EH (cell line): ENCODE results near the gene P4HA1.
"Not testable (repeated sequence)": the region's sequence is repeated elsewhere in the genome, so short reads cannot be mapped to it uniquely, and the experiment has no call there.

ENCODE experiments used
- DNase-seq: peaks from one replicate; pipeline ENCODE4 v3.0.0-alpha.2; 2015; ENCODE audit warnings: low read depth

P4HA1 gene

GRCh38 chr10:73042130-73042529 lies 54.5 kb downstream of the P4HA1 start:
- no peak for DNase-seq

GRCh38 chr10:73039635-73040034 lies 57.0 kb downstream of the P4HA1 start:
- peak; percentile 91 for DNase-seq

- DNase-seq: not testable (repeated sequence)
These were observed 60.4 kb downstream of the P4HA1 start for GRCh38 chr10:73036285-73036684.

- DNase-seq: no peak
These were observed 64.1 kb downstream of the P4HA1 start for GRCh38 chr10:73032536-73032935.

- peak; percentile 18 for DNase-seq
These were observed 70.0 kb downstream of the P4HA1 start for GRCh38 chr10:73026623-73027022.

GRCh38 chr10:73023455-73024070 lies 73.1 kb downstream of the P4HA1 start:
- DNase-seq: not testable (repeated sequence)

GRCh38 chr10:73022961-73023360 lies 73.7 kb downstream of the P4HA1 start:
- DNase-seq: not testable (repeated sequence)

- DNase-seq: not testable (repeated sequence)
These were observed 75.0 kb downstream of the P4HA1 start for GRCh38 chr10:73021538-73022164.

- peak; percentile 13 for DNase-seq
These were observed 75.6 kb downstream of the P4HA1 start for GRCh38 chr10:73021050-73021449.

- no peak for DNase-seq
These were observed 77.6 kb downstream of the P4HA1 start for GRCh38 chr10:73019100-73019499.

- DNase-seq: no peak
These were observed 78.0 kb downstream of the P4HA1 start for GRCh38 chr10:73018632-73019031.

- DNase-seq: peak; percentile 48
These were observed 78.6 kb downstream of the P4HA1 start for GRCh38 chr10:73017955-73018480.

- no peak for DNase-seq
These were observed 80.9 kb downstream of the P4HA1 start for GRCh38 chr10:73015779-73016178.

GRCh38 chr10:73003822-73004221 lies 92.8 kb downstream of the P4HA1 start:
- DNase-seq: no peak

- DNase-seq: no peak
These were observed 95.7 kb downstream of the P4HA1 start for GRCh38 chr10:73000973-73001372.

GRCh38 chr10:72997099-72997498 lies 99.6 kb downstream of the P4HA1 start:
- no peak for DNase-seq

- DNase-seq: not testable (repeated sequence)
These were observed 101.2 kb downstream of the P4HA1 start for GRCh38 chr10:72995459-72995858.

- not testable (repeated sequence) for DNase-seq
These were observed 106.9 kb downstream of the P4HA1 start for GRCh38 chr10:72989771-72990170.

- DNase-seq: not testable (repeated sequence)
These were observed 112.0 kb downstream of the P4HA1 start for GRCh38 chr10:72984618-72985017.

- peak; percentile 30 for DNase-seq
These were observed 114.7 kb downstream of the P4HA1 start for GRCh38 chr10:72981882-72982529.

GRCh38 chr10:72981028-72981881 lies 115.4 kb downstream of the P4HA1 start:
- DNase-seq: no peak

GRCh38 chr10:72980348-72980747 lies 116.3 kb downstream of the P4HA1 start:
- DNase-seq: no peak
